GM18508 (cell line): ENCODE measurements around the gene ICOS.

Experiments used
- ATAC-seq: cut with Tn5 transposase; IDR thresholded peaks from one replicate; pipeline ENCODE4 v1.9.1; 2021; ENCODE audit warnings: moderate number of reproducible peaks; ENCODE audit not compliant: insufficient read depth, unreplicated experiment

ICOS gene

GRCh38 chr2:204003276-204003990, 66.9 kb downstream of the ICOS start:
- ATAC-seq, result no peak

- ATAC-seq, result no peak
Observed at GRCh38 chr2:204004912-204005311, 68.3 kb downstream of the ICOS start.

GRCh38 chr2:204005940-204006721, 69.6 kb downstream of the ICOS start:
- ATAC-seq, result no peak

GRCh38 chr2:204008352-204008751, 71.8 kb downstream of the ICOS start:
- ATAC-seq, result no peak

- ATAC-seq, result no peak
Observed at GRCh38 chr2:204010628-204011560, 74.3 kb downstream of the ICOS start.
